GM12892 (cell line): ENCODE data around the gene DLG2.

Experiments
- DNase-seq: peaks from one replicate; pipeline ENCODE4 v3.0.0; 2011; ENCODE audit not compliant: insufficient read length
- FAIRE-seq: peaks from 2 replicates; lab custom pipeline; 2011; peaks lifted over from hg19 to GRCh38; lab: Jason Lieb, UNC
- POLR2A ChIP-seq: IDR thresholded peaks from 2 replicates; pipeline ENCODE4 v1.6.1; 2011; ENCODE audit warnings: low read depth, low read length, control low read depth
- POLR2AphosphoS5 ChIP-seq: IDR thresholded peaks from 2 replicates; pipeline ENCODE4 v1.6.1; 2011; ENCODE audit warnings: low read depth, low read length, control low read depth
- TAF1 ChIP-seq: IDR thresholded peaks from 2 replicates; pipeline ENCODE4 v1.6.1; 2011; ENCODE audit warnings: low read depth, mild to moderate bottlenecking, control low read depth, low read length, borderline replicate concordance

DLG2 gene

GRCh38 chr11:84234462-84235202 is 1392.5 kb downstream of the DLG2 start:
- no peak for DNase-seq
- no peak for FAIRE-seq
- TF ChIP-seq POLR2AphosphoS5: no peak
- no peak for TF ChIP-seq TAF1
- TF ChIP-seq POLR2A: no peak

- no peak for TF ChIP-seq POLR2AphosphoS5
- TF ChIP-seq TAF1: no peak
- TF ChIP-seq POLR2A: no peak
- no peak for DNase-seq
- no peak for FAIRE-seq
Observed at GRCh38 chr11:84234011-84234410, 1393.1 kb downstream of the DLG2 start.

DNA sequence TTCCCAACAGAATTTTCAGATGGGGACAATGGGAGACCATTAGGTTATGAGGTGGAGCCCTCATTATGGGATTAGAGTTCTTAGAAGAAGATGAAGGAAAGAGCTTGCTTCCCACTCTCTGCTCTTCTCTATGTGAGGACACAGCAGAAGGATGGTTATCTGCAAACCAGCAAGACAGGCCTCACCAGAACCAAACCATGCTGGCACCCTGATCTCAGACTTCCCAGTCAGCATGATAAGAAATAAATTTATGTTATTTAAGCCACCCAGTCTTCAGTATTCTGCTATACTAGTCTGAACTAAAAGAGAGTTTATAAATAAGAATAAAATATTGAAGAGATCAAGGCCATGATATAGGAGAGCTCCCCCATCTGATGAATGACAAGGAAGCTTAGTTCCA is 1394.6 kb downstream of the DLG2 start:
- DNase-seq: no peak

DNA sequence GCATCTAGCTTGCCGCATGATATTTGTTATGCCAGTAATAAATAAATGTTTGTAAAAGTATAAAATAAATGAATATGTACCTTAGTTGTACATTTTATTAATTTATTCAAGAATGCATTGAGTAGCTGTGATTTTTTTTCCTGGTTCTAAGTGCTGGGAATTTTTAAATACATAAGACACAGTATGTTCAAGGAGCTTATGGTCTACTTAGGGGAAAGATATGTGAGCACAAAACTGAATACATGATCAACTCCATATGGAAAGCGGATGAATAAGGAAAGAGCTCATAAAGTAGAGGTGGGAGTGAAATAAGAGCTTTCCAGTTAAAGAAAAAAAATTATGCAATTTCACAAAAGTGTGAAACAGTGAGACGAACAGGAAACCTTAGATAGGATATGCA is 1396.7 kb downstream of the DLG2 start:
- TF ChIP-seq POLR2AphosphoS5 (no peak), POLR2A (no peak), TAF1 (no peak)
- FAIRE-seq: no peak
- DNase-seq: no peak

More for the DNA sequence above, 1394.6 kb downstream of the DLG2 start:
- TF ChIP-seq POLR2A: no peak
- TF ChIP-seq TAF1: no peak
- TF ChIP-seq POLR2AphosphoS5: no peak
- no peak for FAIRE-seq

DNA sequence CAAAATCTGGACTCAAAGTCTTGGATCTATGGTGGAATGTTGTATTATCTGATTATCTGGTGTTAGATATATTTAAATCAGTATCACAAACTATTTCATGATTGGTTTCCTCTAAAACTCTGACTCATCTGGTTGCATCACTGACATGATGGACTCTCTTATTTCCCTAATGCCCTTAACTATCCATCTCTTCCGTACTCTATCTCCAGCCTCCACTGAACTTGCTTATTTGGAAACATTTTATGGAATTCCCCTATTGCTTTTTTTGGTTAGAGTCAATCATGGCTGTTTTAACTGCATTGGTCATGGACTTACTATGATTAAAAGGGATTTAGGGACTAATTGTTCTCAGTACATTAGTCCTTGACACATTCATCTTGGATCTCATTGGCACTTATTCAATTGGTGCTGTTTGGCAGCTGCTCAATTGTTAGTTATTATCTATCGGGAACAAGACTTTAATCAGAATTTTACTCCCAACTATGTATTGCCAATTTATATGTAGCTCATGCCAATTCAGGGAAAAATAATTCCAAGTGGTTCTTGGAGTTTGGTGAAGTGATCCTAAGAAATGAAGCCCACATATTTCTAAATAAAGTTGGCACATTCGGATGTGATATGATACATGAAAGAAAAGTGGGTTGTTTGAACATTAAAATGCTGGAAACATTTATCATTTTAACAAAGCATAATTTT is 1399.0 kb downstream of the DLG2 start:
- DNase-seq: no peak
- TF ChIP-seq POLR2A (no peak), POLR2AphosphoS5 (no peak), TAF1 (no peak)
- no peak for FAIRE-seq

- FAIRE-seq (no peak), DNase-seq (no peak)
- TF ChIP-seq TAF1: no peak
- TF ChIP-seq POLR2AphosphoS5: no peak
- TF ChIP-seq POLR2A: no peak
Observed at GRCh38 chr11:84224042-84224441, 1403.1 kb downstream of the DLG2 start.

DNA sequence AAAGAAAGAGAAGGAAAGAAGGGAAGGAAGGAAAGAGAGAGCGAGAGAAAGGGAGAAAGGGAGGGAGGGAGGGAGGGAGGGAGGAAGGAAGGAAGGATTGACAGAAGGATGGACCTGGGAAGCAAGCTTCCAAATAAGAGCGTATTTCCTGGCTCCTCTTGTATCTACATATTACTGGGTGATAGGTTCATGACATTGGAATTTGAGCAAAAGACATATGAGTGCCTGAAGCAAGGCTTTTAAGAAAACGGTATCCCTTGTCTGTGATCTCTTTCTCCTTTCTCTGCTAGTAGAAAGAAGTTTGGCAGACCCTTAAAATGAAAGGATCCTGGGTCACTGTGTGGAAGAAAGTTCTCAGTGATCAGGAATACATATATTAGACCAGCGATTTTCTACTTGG is 1408.8 kb downstream of the DLG2 start:
- FAIRE-seq: no peak
- no peak for TF ChIP-seq POLR2AphosphoS5
- TF ChIP-seq TAF1: no peak
- TF ChIP-seq POLR2A: no peak
- DNase-seq: no peak

DNA sequence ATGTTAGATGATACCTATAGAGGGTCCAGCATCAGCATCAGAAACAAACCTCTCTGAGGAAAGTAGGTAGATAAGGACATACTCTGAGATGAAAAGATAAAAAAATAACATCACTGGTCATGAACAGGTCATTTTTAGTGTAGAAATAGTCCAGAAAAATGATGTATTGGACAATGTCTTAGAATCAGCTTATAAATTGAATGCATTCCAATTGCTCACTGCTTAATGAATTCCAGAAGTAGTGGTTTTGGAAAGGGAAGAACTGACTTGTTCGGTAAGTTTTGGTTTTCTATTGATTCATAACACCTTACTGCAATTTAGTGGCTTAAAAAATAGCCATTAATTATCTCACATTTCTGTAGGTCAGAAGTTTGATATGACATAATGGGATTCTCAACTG is 1411.5 kb downstream of the DLG2 start:
- DNase-seq: no peak
- no peak for TF ChIP-seq POLR2A
- no peak for TF ChIP-seq TAF1
- no peak for TF ChIP-seq POLR2AphosphoS5

DNA sequence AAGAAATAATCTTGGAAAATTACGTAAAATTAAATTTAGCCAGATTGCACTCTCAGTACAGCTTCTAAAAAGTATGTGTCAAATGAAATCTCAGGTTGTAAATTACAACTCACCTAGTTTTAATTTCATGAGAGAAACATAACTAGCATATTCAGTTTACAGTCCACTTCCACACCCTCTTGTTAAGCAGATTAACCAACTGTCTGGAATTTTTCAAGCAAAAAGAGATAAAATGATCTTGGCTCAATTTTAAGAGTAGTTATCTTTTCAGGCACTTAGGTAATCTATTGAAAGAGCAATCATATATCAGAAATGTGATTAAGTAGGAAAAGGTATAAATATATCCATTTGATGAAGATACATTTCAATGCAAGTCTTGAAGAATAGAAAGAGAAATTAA is 1412.6 kb downstream of the DLG2 start:
- no peak for TF ChIP-seq TAF1
- TF ChIP-seq POLR2AphosphoS5: no peak
- no peak for TF ChIP-seq POLR2A
- DNase-seq (no peak), FAIRE-seq (no peak)

More for the DNA sequence above, 1411.5 kb downstream of the DLG2 start:
- no peak for FAIRE-seq

GRCh38 chr11:84212468-84213390 is 1414.4 kb downstream of the DLG2 start:
- DNase-seq: no peak
- FAIRE-seq: peak; percentile 33
- TF ChIP-seq TAF1 (no peak), POLR2AphosphoS5 (no peak), POLR2A (no peak)

- DNase-seq (no peak), FAIRE-seq (no peak)
Observed at GRCh38 chr11:84211896-84212295, 1415.2 kb downstream of the DLG2 start.

More at GRCh38 chr11:84211896-84212295, 1415.2 kb downstream of the DLG2 start:
- TF ChIP-seq POLR2AphosphoS5 (no peak), POLR2A (no peak), TAF1 (no peak)
